Measurements from ENCODE around the gene DPEP1.

The DPEP1 gene

GRCh38 chr16:89686520-89687091, 73.2 kb downstream of the DPEP1 start, which contains the start of gene CDK10:
Gene CDK10, plus strand, starts transcription at chr16:89686689. Its CDS starts 22 bp downstream, at chr16:89686711.
- no peak for TF ChIP-seq CTCF (conservative IDR thresholded peaks at IDR 0.05; ENCODE audit: low read length)
- no peak for TF ChIP-seq EZH2phosphoT487 (IDR thresholded peaks at IDR 0.05; ENCODE audit: borderline replicate concordance)
- H3K4me3 ChIP-seq (ENCODE audit: low read length, poor library complexity, severe bottlenecking), result peak within 1 kb of the TSS; percentile 85
- H3K79me2 ChIP-seq (ENCODE audit: insufficient read depth, low read length), result peaks cover 13% of the 10 kb centered on the region; the same call in 1 of the 2 replicates
- no peaks in the 10 kb centered on the region for H3K9me2 ChIP-seq (replicated peaks; ENCODE audit: low read depth, low read length)
- no peaks in the 10 kb centered on the region for H3K9me3 ChIP-seq (ENCODE audit: insufficient read depth, low read depth, low read length)
- H3F3A ChIP-seq (ENCODE audit: low read depth), result no peaks in the 10 kb centered on the region
- H3K27me3 ChIP-seq (ENCODE audit: insufficient read depth, low read length, poor library complexity, severe bottlenecking), result no peaks in the 10 kb centered on the region
- H4K20me1 ChIP-seq (ENCODE audit: insufficient read depth, low read length, poor library complexity, severe bottlenecking), result no peaks in the 10 kb centered on the region
- H3K4me2 ChIP-seq (ENCODE audit: low read depth, low read length, poor library complexity, severe bottlenecking), result peak within 1 kb of the TSS; percentile 85
- H3K4me1 ChIP-seq (ENCODE audit: insufficient read depth, low read length, poor library complexity, severe bottlenecking), result peaks cover 5% of the 10 kb centered on the region
- peak within 1 kb of the TSS; percentile 96; the same call in 1 of the 2 replicates for H2AFZ ChIP-seq (ENCODE audit: low read length)
- no peaks in the 10 kb centered on the region for H3K36me3 ChIP-seq (ENCODE audit: insufficient read depth, low read length)
- H3K9ac ChIP-seq (ENCODE audit: low read depth, low read length, poor library complexity, severe bottlenecking), result peak within 1 kb of the TSS; percentile 79

GRCh38 chr16:89687092-89687940, 73.9 kb downstream of the DPEP1 start:
- no peaks in the 10 kb centered on the region for H3K9me3 ChIP-seq (ENCODE audit: insufficient read depth, low read depth, low read length)
- TF ChIP-seq EZH2phosphoT487 (IDR thresholded peaks at IDR 0.05; ENCODE audit: borderline replicate concordance) (no peak), CTCF (conservative IDR thresholded peaks at IDR 0.05; ENCODE audit: low read length) (no peak)
- H3K4me2 ChIP-seq (ENCODE audit: low read depth, low read length, poor library complexity, severe bottlenecking), result peak overlapping the region; percentile 85
- H2AFZ ChIP-seq (ENCODE audit: low read length), result peak overlapping the region; percentile 96; the same call in 1 of the 2 replicates
- H3K27me3 ChIP-seq (ENCODE audit: insufficient read depth, low read length, poor library complexity, severe bottlenecking), result no peaks in the 10 kb centered on the region
- peak overlapping the region; percentile 79 for H3K9ac ChIP-seq (ENCODE audit: low read depth, low read length, poor library complexity, severe bottlenecking)
- H3K4me1 ChIP-seq (ENCODE audit: insufficient read depth, low read length, poor library complexity, severe bottlenecking), result peaks cover 5% of the 10 kb centered on the region
- H4K20me1 ChIP-seq (ENCODE audit: insufficient read depth, low read length, poor library complexity, severe bottlenecking), result no peaks in the 10 kb centered on the region
- H3K79me2 ChIP-seq (ENCODE audit: insufficient read depth, low read length), result peaks cover 13% of the 10 kb centered on the region; the same call in 1 of the 2 replicates
- H3K4me3 ChIP-seq (ENCODE audit: low read length, poor library complexity, severe bottlenecking), result peak overlapping the region; percentile 85
- H3K36me3 ChIP-seq (ENCODE audit: insufficient read depth, low read length), result no peaks in the 10 kb centered on the region
- no peaks in the 10 kb centered on the region for H3K9me2 ChIP-seq (replicated peaks; ENCODE audit: low read depth, low read length)
- H3F3A ChIP-seq (ENCODE audit: low read depth), result no peaks in the 10 kb centered on the region
